ENCODE results near the gene MOSMO. TPM values are rescaled to one million over a fixed set of nuclear protein-coding genes. Genes with fewer than 3 reads are reported as not detected.

The MOSMO gene
- total RNA-seq, 4 donors from 2014 or later = 8.3 to 16.4 (median 13.1) TPM

DNA sequence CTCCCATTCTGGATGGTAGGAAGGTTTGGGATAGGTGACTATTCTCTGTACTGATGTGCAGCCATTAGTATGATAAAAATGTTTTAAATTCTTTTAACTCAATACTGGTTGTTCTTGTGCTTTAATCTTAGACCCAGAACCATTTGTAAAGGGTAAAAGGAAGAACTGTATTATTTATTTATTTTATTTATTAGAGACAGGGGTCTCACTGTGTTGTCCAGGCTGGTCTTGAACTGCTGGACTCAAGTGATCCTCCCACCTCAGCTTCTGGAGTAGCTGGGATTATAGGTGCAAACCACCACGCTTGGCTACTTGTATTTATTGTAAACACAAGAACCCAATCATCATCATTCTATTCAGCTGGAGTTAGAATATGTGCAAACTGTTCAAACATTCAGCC lies 2.2 kb upstream of the MOSMO start:
- intact Hi-C loops (cut with DNase I; ENCODE audit: low total_unique reads) = no loop called here
- 64 to 89% methylated on average over 1 of the region's 1 CpG for WGBS, 2 donors
- no peak overlapping the region for H3K4me3 ChIP-seq (ENCODE audit: low read depth, poor library complexity, severe bottlenecking)
- no peak for TF ChIP-seq CTCF (IDR thresholded peaks at IDR 0.05)
- TF ChIP-seq POLR2A (IDR thresholded peaks at IDR 0.05) = no peak
- DNase-seq (ENCODE audit: low spot score in 2 of 2) = no peak

- no peak for DNase-seq (ENCODE audit: low spot score in 2 of 2)
- TF ChIP-seq CTCF (IDR thresholded peaks at IDR 0.05) (no peak), POLR2A (IDR thresholded peaks at IDR 0.05) (no peak)
- WGBS, 2 donors = 69 to 70% methylated on average over 6 of the region's 6 CpGs
- no peak overlapping the region for H3K4me3 ChIP-seq (ENCODE audit: low read depth, poor library complexity, severe bottlenecking)
- intact Hi-C loops (cut with DNase I; ENCODE audit: low total_unique reads) = no loop called here
Measured at GRCh38 chr16:22006636-22007035, 1.3 kb upstream of the MOSMO start.

- peak overlapping the region; percentile 68 for H3K4me3 ChIP-seq (ENCODE audit: low read depth, poor library complexity, severe bottlenecking)
- intact Hi-C loops (cut with DNase I; ENCODE audit: low total_unique reads) = no loop called here
- no peak for TF ChIP-seq CTCF (IDR thresholded peaks at IDR 0.05)
- no peak for TF ChIP-seq POLR2A (IDR thresholded peaks at IDR 0.05)
- DNase-seq (ENCODE audit: low spot score in 2 of 2) = no peak
- WGBS, 2 donors = 11 to 16% methylated on average over 8 of the region's 8 CpGs
Measured at GRCh38 chr16:22007159-22007508, 777 bp upstream of the MOSMO start.

- peak in 1 of 2 donors; percentile 89 for DNase-seq (ENCODE audit: low spot score in 2 of 2)
- 0 to 1% methylated on average over 61 of the region's 65 CpGs for WGBS, 2 donors
- intact Hi-C loops (cut with DNase I; ENCODE audit: low total_unique reads) = no loop called here
Measured at GRCh38 chr16:22008215-22009059, 526 bp downstream of the MOSMO start.

DNA sequence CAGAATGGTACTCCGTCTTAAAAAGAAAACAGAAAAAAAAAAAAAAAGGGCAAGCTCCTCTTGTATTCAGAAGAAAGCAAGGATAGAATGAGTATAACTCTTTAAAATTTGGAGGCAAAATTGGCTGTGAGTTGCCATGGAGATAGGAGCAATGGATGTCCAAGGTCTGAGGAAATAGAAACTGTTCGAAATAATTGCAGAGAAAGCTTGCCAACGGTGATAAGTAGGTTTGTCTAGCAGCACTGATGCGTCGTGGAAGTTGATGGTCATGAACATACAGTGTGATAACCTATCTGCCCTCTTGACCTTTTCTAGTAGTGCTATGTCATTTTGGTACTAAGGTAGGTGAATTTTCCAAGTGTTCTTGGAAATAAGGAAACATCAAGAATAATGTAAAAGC lies 3.0 kb downstream of the MOSMO start:
- DNase-seq (ENCODE audit: low spot score in 2 of 2) = no peak
- intact Hi-C loops (cut with DNase I; ENCODE audit: low total_unique reads) = no loop called here
- WGBS, 2 donors = 79 to 86% methylated on average over 5 of the region's 5 CpGs
- no peak overlapping the region for H3K4me3 ChIP-seq (ENCODE audit: low read depth, poor library complexity, severe bottlenecking)
- no peak for TF ChIP-seq CTCF (IDR thresholded peaks at IDR 0.05)
- TF ChIP-seq POLR2A (IDR thresholded peaks at IDR 0.05) = no peak

More at GRCh38 chr16:22008215-22009059, 526 bp downstream of the MOSMO start:
- peak overlapping the region; percentile 94 for H3K4me3 ChIP-seq (ENCODE audit: low read depth, poor library complexity, severe bottlenecking)
- TF ChIP-seq POLR2A (IDR thresholded peaks at IDR 0.05) (no peak), CTCF (IDR thresholded peaks at IDR 0.05) (no peak)

DNA sequence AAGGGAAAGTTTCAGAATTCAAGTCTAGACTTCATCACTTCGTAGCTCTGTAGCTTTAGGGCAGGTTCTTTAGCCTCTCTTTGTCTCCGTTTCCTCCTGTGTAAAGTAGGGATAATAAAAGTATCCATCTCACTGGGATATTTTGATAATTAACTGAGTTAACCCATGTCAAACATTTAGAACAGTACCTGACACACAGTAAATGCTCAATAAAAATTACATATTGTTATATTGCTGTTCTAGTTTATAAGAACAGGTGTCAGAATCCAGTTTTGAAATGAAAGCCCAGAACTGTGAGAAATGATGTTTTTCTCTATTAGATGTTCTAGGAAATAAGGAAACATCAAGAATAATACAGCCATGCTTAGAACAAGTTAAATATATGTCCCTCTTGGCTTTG lies 4.3 kb downstream of the MOSMO start:
- intact Hi-C loops (cut with DNase I; ENCODE audit: low total_unique reads) = no loop called here
- 29 to 31% methylated on average over 2 of the region's 2 CpGs for WGBS, 2 donors
- no peak for DNase-seq (ENCODE audit: low spot score in 2 of 2)
- TF ChIP-seq POLR2A (IDR thresholded peaks at IDR 0.05) = no peak
- H3K4me3 ChIP-seq (ENCODE audit: low read depth, poor library complexity, severe bottlenecking) = no peak overlapping the region

Measured in lower leg skin (tissue), 4 donors.